ENCODE data around the gene PRKG2. TPM values are rescaled to one million over a fixed set of nuclear protein-coding genes. Genes with fewer than 3 reads are reported as not detected.

Gene PRKG2
- total RNA-seq (1 to 10 TPM in 4 of 5 experiments, under 1 TPM in 1; 0.19 to 3.4 (median 1.7) TPM), polyA plus RNA-seq (1 to 10 TPM in 1 of 2 donors, under 1 TPM in 1; 0.43 to 1.2 TPM), total RNA-seq (4.6 reads per million, percentile 22 among the genes with 10 or more reads in this experiment)

DNA sequence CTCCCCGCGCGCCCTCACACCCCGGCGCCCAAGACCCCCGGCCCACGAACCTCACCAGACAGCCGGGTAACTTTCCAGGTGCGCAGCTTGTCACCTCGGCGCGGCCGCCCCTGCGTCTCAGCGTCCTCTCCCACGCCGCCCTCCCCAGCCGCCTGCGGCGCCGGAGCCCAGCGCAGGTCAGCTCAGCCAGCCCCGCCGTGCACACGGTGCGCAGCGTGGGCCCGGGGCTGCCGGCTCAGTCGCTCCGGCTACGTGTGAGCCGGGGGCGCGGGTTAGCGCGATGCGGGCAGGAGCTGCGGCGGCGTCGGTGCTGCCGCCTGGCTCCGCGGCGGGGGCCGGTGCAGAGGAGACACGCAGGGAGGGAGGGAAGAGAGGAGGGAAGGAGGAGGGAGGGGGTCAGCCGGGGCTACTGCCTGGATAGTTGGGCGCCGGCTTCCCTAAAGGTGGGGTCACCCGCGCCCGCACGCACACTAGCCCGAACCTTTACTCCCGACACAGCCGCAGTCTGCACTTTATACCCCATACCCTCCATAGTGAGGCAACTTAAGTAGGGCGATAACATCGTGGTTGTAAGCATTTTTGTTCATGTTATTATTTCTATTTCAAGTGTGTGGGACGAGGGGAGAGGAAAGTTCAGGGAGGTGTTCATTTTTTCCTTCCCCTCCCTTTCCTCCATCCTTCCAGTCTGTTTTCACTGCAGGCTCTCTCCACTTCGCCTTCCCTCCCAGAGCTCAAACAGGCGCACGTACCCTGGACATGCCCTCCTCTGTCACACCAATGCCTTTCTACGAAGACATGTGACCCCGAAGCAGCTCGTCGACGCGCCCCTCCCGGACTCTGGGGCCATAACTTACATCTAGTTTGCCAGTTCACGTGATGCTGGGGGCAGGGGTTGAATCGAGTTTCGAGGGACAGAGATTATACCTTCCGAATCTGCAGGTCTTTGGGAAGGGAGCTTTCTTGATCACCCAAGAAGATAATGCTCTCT, at the start of gene PRKG2:
Gene PRKG2 (minus strand): TSS at position 342 of the 988 bp plus-strand sequence. CDS start 10,175 bp downstream, outside the sequence.
- Mint-ChIP-seq H3K4me3 (peak within 1 kb of the TSS; percentile 27 to 74 (median 64)), H3K27me3 (peaks cover 34 to 52% (median 39%) of the 10 kb centered on the region in 5 donors), H3K4me1 (peaks cover 8 to 16% (median 11%) of the 10 kb centered on the region in 7 donors), H3K27ac (no peak within 1 kb of the TSS), H3K9me3 (peaks cover 0 to 6% (median under 1%) of the 10 kb centered on the region in 11 donors), H3K36me3 (no peaks in the 10 kb centered on the region)
- intact Hi-C loops (cut with micrococcal nuclease) = no loop called here
- Histone ChIP-seq H3K36me3 (ENCODE audit: control insufficient read depth in 2 of 3, insufficient read depth in 3 of 3, low read length in 3 of 3) (no peaks in the 10 kb centered on the region), H3K4me3 (ENCODE audit: low read length) (no peak within 1 kb of the TSS), H3K9me3 (ENCODE audit: control insufficient read depth in 2 of 3, low read length in 3 of 3) (no peaks in the 10 kb centered on the region), H3K27ac (ENCODE audit: low read depth, low read length) (no peak within 1 kb of the TSS), H3K4me1 (ENCODE audit: control insufficient read depth in 2 of 2, insufficient read depth in 2 of 2, low read length in 2 of 2) (no peaks in the 10 kb centered on the region), H3K27me3 (ENCODE audit: control insufficient read depth in 2 of 2, insufficient read depth in 2 of 2, low read length in 2 of 2) (peaks cover 0 to 9% of the 10 kb centered on the region in 2 donors)
- POLR2A ChIA-PET = no interaction called here
- ATAC-seq (peak; percentile 53), DNase-seq (no peak)
- CTCF ChIA-PET = no interaction called here

DNA sequence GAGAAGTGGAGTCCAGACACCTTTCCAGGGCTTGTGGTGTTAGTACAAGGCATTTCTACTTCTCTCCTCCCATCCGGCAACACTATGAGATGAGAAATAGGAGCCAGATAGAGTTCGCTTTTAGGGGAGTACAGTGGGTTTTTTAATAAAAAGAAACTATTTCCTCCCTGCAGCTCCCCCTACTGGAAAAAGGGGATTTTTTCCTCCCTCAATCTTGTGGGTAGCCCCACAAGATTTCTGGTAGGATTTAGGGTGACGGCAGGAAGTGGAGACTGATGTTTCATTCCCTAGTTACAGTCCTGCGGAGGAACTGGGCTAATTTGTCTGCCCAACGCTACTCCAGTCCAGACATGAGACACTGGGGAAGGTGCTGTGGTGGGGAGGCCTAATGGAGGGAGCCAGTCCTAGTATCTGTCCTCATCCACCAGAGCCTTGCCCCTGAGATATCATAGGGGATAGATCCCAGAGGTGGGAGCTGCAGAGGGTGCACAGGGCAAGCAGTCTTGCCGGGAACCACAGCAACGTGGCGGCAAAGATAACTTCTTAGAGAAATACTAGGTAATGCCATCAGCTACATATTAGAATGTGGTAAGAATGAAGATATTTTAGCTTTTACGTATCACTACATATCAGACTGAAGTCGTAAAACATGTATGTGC, 45.5 kb upstream of the PRKG2 start:
- H3K27ac ChIP-seq (ENCODE audit: low read depth, low read length) = no peak overlapping the region
- intact Hi-C loops (cut with micrococcal nuclease) = loop anchor here in 1 of 2 donors (1.0 kb wide), 1 partner anchor 191 kb away; no protein-coding TSS in a partner anchor
- CTCF ChIA-PET = no interaction called here
- no peaks in the 10 kb centered on the region for H3K4me1 Mint-ChIP-seq
- H3K9me3 ChIP-seq (ENCODE audit: control insufficient read depth in 2 of 3, low read length in 3 of 3) = no peaks in the 10 kb centered on the region
- DNase-seq = no peak
- peaks cover 0 to 16% (median 9%) of the 10 kb centered on the region in 5 donors for H3K27me3 Mint-ChIP-seq
- H3K4me3 Mint-ChIP-seq = no peak overlapping the region
- no peak for ATAC-seq
- H3K36me3 ChIP-seq (ENCODE audit: control insufficient read depth in 2 of 3, insufficient read depth in 3 of 3, low read length in 3 of 3) = no peaks in the 10 kb centered on the region
- POLR2A ChIA-PET = no interaction called here
- H3K4me3 ChIP-seq (ENCODE audit: low read length) = no peak overlapping the region
- H3K27ac Mint-ChIP-seq = no peak overlapping the region
- no peaks in the 10 kb centered on the region for H3K27me3 ChIP-seq (ENCODE audit: control insufficient read depth in 2 of 2, insufficient read depth in 2 of 2, low read length in 2 of 2)
- H3K36me3 Mint-ChIP-seq = no peaks in the 10 kb centered on the region
- peaks cover 0 to 1% (median 0%) of the 10 kb centered on the region in 11 donors for H3K9me3 Mint-ChIP-seq
- H3K4me1 ChIP-seq (ENCODE audit: control insufficient read depth in 2 of 2, insufficient read depth in 2 of 2, low read length in 2 of 2) = no peaks in the 10 kb centered on the region

DNA sequence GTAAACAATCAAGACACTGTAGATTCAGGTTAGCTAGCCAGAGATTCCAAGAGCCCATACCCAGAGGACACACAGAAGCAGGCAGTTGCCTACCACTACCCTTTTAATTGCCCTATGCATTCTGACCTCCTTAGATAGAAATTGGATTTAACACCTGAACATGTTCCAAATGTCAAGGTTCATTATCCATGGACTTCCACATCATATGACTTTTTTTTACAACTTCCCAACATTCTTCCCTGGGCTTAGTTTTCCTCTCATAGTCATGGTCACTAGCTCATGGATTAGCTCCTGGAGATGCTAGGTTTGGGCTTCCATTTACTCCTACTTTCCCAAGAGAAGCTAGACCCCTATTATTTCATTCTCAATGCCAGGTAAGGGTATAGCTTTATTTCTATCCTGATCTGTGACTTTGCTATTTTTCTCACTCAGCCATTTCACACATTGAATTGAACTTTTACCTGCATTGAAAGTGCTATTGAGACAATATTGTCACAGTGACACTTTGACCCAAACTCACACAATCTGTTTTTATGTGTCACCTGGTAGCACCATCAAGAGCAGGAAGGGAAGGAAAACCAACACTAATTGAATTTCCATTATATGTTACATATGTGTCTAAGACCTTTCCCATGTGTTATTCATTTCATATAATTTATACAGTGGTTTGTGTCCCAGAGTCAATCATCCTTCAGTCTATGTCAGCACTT, 44.0 kb upstream of the PRKG2 start:
- Mint-ChIP-seq H3K4me1 (no peaks in the 10 kb centered on the region), H3K9me3 (peaks cover 0 to under 1% (median 0%) of the 10 kb centered on the region in 11 donors), H3K4me3 (no peak overlapping the region), H3K27me3 (peaks cover 1 to 17% (median 12%) of the 10 kb centered on the region in 5 donors), H3K36me3 (no peaks in the 10 kb centered on the region), H3K27ac (no peak overlapping the region)
- ChIA-PET CTCF (no interaction called here), POLR2A (no interaction called here)
- no peak overlapping the region for H3K4me3 ChIP-seq (ENCODE audit: low read length)
- intact Hi-C loops (cut with micrococcal nuclease) = no loop called here
- H3K9me3 ChIP-seq (ENCODE audit: control insufficient read depth in 2 of 3, low read length in 3 of 3) = no peaks in the 10 kb centered on the region
- no peak overlapping the region for H3K27ac ChIP-seq (ENCODE audit: low read depth, low read length)
- no peaks in the 10 kb centered on the region for H3K36me3 ChIP-seq (ENCODE audit: control insufficient read depth in 2 of 3, insufficient read depth in 3 of 3, low read length in 3 of 3)
- no peak for ATAC-seq
- DNase-seq = no peak
- H3K4me1 ChIP-seq (ENCODE audit: control insufficient read depth in 2 of 2, insufficient read depth in 2 of 2, low read length in 2 of 2) = no peaks in the 10 kb centered on the region
- H3K27me3 ChIP-seq (ENCODE audit: control insufficient read depth in 2 of 2, insufficient read depth in 2 of 2, low read length in 2 of 2) = no peaks in the 10 kb centered on the region

GRCh38 chr4:81257816-81258215, 42.8 kb upstream of the PRKG2 start:
- POLR2A ChIA-PET = no interaction called here
- no peaks in the 10 kb centered on the region for H3K4me1 Mint-ChIP-seq
- no peaks in the 10 kb centered on the region for H3K4me1 ChIP-seq (ENCODE audit: control insufficient read depth in 2 of 2, insufficient read depth in 2 of 2, low read length in 2 of 2)
- peaks cover 0 to 3% (median 0%) of the 10 kb centered on the region in 11 donors for H3K9me3 Mint-ChIP-seq
- no peaks in the 10 kb centered on the region for H3K9me3 ChIP-seq (ENCODE audit: control insufficient read depth in 2 of 3, low read length in 3 of 3)
- DNase-seq = no peak
- peaks cover 2 to 27% (median 18%) of the 10 kb centered on the region in 5 donors for H3K27me3 Mint-ChIP-seq
- H3K36me3 ChIP-seq (ENCODE audit: control insufficient read depth in 2 of 3, insufficient read depth in 3 of 3, low read length in 3 of 3) = no peaks in the 10 kb centered on the region
- no peaks in the 10 kb centered on the region for H3K27me3 ChIP-seq (ENCODE audit: control insufficient read depth in 2 of 2, insufficient read depth in 2 of 2, low read length in 2 of 2)
- H3K36me3 Mint-ChIP-seq = no peaks in the 10 kb centered on the region
- CTCF ChIA-PET = no interaction called here
- H3K27ac Mint-ChIP-seq = no peak overlapping the region
- H3K4me3 Mint-ChIP-seq = no peak overlapping the region
- ATAC-seq = peak; percentile 32
- intact Hi-C loops (cut with micrococcal nuclease) = no loop called here
- H3K4me3 ChIP-seq (ENCODE audit: low read length) = no peak overlapping the region
- no peak overlapping the region for H3K27ac ChIP-seq (ENCODE audit: low read depth, low read length)

DNA sequence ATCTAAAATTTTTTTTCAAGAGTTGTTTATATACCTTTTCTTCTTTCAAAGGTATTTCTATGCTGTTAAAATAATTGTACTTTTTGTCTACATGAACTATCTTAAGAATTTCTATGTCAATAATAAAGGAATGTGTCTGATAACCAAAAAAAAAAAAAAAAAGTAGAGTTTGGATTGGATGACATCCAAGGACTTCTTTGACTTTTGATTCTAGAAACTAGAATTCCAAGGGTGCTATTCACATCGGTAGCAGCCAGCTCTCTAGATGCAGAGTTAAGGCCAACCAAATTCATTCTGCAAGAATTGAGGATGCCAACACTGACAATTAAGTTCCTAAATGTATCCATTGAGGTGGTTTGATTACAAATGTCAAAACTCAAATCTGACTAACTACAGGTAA, 42.0 kb upstream of the PRKG2 start:
- no peak overlapping the region for H3K27ac Mint-ChIP-seq
- POLR2A ChIA-PET = no interaction called here
- H3K9me3 Mint-ChIP-seq = peaks cover 0 to 3% (median 0%) of the 10 kb centered on the region in 11 donors
- Histone ChIP-seq H3K4me1 (ENCODE audit: control insufficient read depth in 2 of 2, insufficient read depth in 2 of 2, low read length in 2 of 2) (no peaks in the 10 kb centered on the region), H3K9me3 (ENCODE audit: control insufficient read depth in 2 of 3, low read length in 3 of 3) (no peaks in the 10 kb centered on the region), H3K27me3 (ENCODE audit: control insufficient read depth in 2 of 2, insufficient read depth in 2 of 2, low read length in 2 of 2) (no peaks in the 10 kb centered on the region), H3K4me3 (ENCODE audit: low read length) (no peak overlapping the region), H3K27ac (ENCODE audit: low read depth, low read length) (no peak overlapping the region), H3K36me3 (ENCODE audit: control insufficient read depth in 2 of 3, insufficient read depth in 3 of 3, low read length in 3 of 3) (no peaks in the 10 kb centered on the region)
- H3K4me3 Mint-ChIP-seq = no peak overlapping the region
- CTCF ChIA-PET = no interaction called here
- intact Hi-C loops (cut with micrococcal nuclease) = no loop called here
- ATAC-seq (no peak), DNase-seq (no peak)
- no peaks in the 10 kb centered on the region for H3K36me3 Mint-ChIP-seq
- no peaks in the 10 kb centered on the region for H3K4me1 Mint-ChIP-seq
- H3K27me3 Mint-ChIP-seq = peaks cover 2 to 35% (median 21%) of the 10 kb centered on the region in 5 donors

GRCh38 chr4:81256059-81256970, 41.3 kb upstream of the PRKG2 start:
- H3K27ac ChIP-seq (ENCODE audit: low read depth, low read length) = no peak overlapping the region
- Mint-ChIP-seq H3K27ac (no peak overlapping the region), H3K4me3 (no peak overlapping the region), H3K27me3 (peaks cover 2 to 33% (median 21%) of the 10 kb centered on the region in 5 donors), H3K9me3 (peaks cover 0 to 3% (median 0%) of the 10 kb centered on the region in 11 donors), H3K36me3 (no peaks in the 10 kb centered on the region), H3K4me1 (no peaks in the 10 kb centered on the region)
- ChIA-PET POLR2A (no interaction called here), CTCF (no interaction called here)
- no peak overlapping the region for H3K4me3 ChIP-seq (ENCODE audit: low read length)
- no peaks in the 10 kb centered on the region for H3K27me3 ChIP-seq (ENCODE audit: control insufficient read depth in 2 of 2, insufficient read depth in 2 of 2, low read length in 2 of 2)
- H3K9me3 ChIP-seq (ENCODE audit: control insufficient read depth in 2 of 3, low read length in 3 of 3) = no peaks in the 10 kb centered on the region
- ATAC-seq = no peak
- no peak for DNase-seq
- intact Hi-C loops (cut with micrococcal nuclease) = no loop called here
- H3K36me3 ChIP-seq (ENCODE audit: control insufficient read depth in 2 of 3, insufficient read depth in 3 of 3, low read length in 3 of 3) = no peaks in the 10 kb centered on the region
- no peaks in the 10 kb centered on the region for H3K4me1 ChIP-seq (ENCODE audit: control insufficient read depth in 2 of 2, insufficient read depth in 2 of 2, low read length in 2 of 2)
